Activated T-helper 9 cell treated with anti-CD3 and anti-CD28 coated beads, Interleukin-2, amount 50 U/mL, for 16 hours (primary cell): ENCODE data around the gene SH2D5.
A peak's percentile ranks its signal among the peaks of the same experiment; 100 is the strongest.

Experiments used
- DNase-seq: peaks from one replicate; pipeline ENCODE4 v3.0.0-alpha.2; 2020; ENCODE audit warnings: low read depth

Gene SH2D5

GRCh38 chr1:20713440-20713839 is 19.1 kb downstream of the SH2D5 start:
- no peak for DNase-seq

- no peak for DNase-seq
These were observed 20.3 kb downstream of the SH2D5 start for GRCh38 chr1:20712215-20712577.

GRCh38 chr1:20711285-20712214 is 21.0 kb downstream of the SH2D5 start:
- no peak for DNase-seq

- DNase-seq, result no peak
These were observed 21.8 kb downstream of the SH2D5 start for GRCh38 chr1:20710469-20711284.

GRCh38 chr1:20709868-20710267 is 22.6 kb downstream of the SH2D5 start:
- DNase-seq, result no peak

- DNase-seq, result no peak
These were observed 23.6 kb downstream of the SH2D5 start for GRCh38 chr1:20708891-20709290.

GRCh38 chr1:20708057-20708456 is 24.4 kb downstream of the SH2D5 start:
- DNase-seq, result no peak

- DNase-seq, result no peak
These were observed 25.7 kb downstream of the SH2D5 start for GRCh38 chr1:20706841-20707240.

GRCh38 chr1:20705203-20705755 is 27.2 kb downstream of the SH2D5 start:
- no peak for DNase-seq

- no peak for DNase-seq
These were observed 27.9 kb downstream of the SH2D5 start for GRCh38 chr1:20704390-20705202.

GRCh38 chr1:20703124-20703756 is 29.3 kb downstream of the SH2D5 start:
- no peak for DNase-seq

- no peak for DNase-seq
These were observed 30.1 kb downstream of the SH2D5 start for GRCh38 chr1:20702416-20702815.

- DNase-seq, result no peak
These were observed 30.7 kb downstream of the SH2D5 start for GRCh38 chr1:20701847-20702246.

GRCh38 chr1:20701446-20701845 is 31.1 kb downstream of the SH2D5 start:
- DNase-seq, result no peak

GRCh38 chr1:20700636-20701215 is 31.8 kb downstream of the SH2D5 start:
- no peak for DNase-seq

- DNase-seq, result no peak
These were observed 32.9 kb downstream of the SH2D5 start for GRCh38 chr1:20699558-20699957.

- DNase-seq, result no peak
These were observed 34.1 kb downstream of the SH2D5 start for GRCh38 chr1:20698195-20698910.

- DNase-seq, result no peak
These were observed 34.9 kb downstream of the SH2D5 start for GRCh38 chr1:20697563-20697962.

- DNase-seq, result peak; percentile 57
These were observed 35.8 kb downstream of the SH2D5 start for GRCh38 chr1:20696397-20697333.
